Measurements from ENCODE around the gene ADGB.
"Not testable (repeated sequence)": the region's sequence is repeated elsewhere in the genome, so short reads cannot be mapped to it uniquely, and the experiment has no call there.

The ADGB gene

DNA sequence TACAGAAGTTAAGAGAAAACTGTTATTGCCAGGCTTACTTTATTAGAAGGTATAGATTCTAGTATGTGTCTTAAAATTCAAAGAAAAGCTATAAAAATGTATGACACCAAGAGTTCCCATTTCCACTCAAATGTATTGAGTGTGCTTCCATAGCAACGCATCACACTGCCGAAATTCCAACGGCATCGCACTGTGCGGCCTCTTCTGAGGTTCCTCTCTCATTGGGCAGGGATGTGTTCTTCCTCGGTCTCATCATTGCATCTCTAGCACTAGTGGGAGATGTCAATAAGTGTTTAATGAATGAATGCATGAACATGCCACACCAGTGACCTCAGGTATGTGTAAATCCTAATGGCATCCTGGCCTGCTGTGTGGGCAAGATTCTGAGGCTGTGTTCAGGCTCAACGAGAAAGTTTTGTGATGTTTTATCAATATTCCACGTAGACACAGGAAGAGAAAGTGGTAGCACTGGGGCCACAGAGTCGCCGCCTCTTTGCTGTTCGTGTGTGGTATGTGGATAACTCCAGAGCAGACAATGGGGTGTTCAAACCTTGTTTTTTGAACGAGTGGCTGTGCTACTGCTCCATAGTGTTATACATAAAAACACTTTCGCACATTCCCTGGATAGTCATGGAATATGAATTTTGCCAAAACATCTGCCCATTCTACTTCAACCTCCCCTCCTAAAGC is 171.6 kb downstream of the ADGB start:
- peak; percentile 3 to 6 for DNase-seq

GRCh38 chr6:146770965-146771735 is 172.4 kb downstream of the ADGB start:
- DNase-seq = peak; percentile 25 to 32

DNA sequence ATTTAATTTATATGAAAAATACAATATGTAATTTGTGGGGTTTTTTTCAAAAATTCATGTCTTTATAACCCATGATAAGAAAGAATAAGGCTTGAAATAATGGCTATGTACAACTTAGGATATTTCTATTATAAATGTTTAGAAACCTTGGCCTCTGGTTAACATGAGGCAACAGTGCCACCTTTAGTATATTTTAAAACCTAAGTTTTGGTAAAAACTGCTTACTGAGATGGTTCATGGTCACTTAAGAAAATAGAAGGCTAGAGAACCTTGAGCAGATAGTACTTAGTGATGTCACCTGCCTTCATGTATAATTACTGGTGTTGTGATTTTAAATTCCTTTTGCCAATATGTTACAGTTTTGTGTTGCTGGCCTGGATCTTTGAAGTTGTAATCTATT is 176.4 kb downstream of the ADGB start:
- peak in 1 of 2 donors; percentile 2 for DNase-seq

DNA sequence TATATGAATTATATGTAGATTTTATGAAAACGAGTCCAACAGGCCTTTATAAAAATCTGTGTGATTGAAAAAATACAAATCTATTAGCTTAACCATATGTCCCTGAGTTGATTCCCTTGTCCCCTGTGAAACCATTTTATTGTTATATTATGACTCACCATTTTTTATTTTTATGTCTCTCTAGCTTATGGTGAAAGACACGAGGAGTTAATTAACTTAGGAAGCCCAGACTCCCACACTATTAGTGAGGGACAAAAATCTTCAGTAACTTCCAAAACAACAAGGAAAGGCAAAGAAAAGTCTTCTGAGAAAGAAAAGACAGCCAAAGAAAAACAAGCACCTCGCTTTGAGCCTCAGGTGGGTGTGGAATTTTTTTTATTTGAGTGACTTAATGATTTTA is 183.1 kb downstream of the ADGB start:
- no peak for DNase-seq

- peak; percentile 34 to 60 for DNase-seq
These were observed 186.3 kb downstream of the ADGB start for GRCh38 chr6:146785001-146785585.

DNA sequence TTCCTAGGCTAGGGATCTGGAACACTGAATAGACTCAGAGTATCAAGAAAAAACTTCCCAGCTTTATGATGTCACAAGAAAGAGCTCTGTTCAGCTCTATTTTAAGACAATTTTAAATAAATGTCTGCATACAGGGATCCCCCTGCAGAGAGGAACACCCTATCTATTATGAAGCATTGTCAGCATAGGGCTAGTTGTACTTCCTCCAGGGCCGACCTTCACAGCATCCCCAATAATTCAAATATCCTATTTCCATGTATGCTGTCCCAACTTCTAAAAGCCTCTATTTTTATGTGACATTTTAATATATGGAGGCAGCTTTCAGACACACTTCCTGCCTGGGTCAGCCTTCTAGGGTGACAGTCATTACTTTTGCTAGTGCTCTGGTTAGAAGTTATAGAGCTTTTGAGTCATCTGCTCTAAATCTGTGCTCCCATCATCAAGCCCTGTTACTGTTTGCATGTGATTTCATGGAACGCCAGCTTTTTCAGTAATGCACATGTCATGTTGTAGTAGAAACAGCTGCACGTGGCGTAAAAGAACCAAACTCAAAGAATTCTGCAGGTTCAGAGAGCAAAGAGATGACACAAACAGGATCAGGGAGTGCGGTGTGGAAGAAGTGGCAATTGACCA is 189.2 kb downstream of the ADGB start:
- DNase-seq = no peak

- DNase-seq = no peak
These were observed 191.9 kb downstream of the ADGB start for GRCh38 chr6:146790561-146791091.

DNA sequence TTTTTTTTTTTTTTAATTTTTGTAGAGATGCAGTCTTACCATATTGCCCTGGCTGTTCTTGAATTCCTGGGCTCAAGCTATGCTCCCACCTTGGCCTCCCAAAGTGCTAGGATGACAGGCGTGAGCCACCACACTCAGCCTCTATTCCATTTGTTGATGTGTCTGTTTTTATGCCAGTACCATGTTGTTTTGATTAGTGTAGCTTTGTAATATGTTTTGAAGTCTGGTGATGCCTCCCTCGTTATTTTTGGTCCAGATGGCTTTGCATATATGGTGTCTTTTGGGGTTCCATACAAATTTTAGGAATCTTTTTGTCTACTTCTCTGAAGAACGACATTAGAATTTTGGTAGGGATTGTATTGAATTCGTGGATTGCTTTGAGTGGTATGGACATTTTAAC is 193.2 kb downstream of the ADGB start:
- no peak for DNase-seq

- DNase-seq = not testable (repeated sequence)
These were observed 194.4 kb downstream of the ADGB start for GRCh38 chr6:146793218-146793617.

DNA sequence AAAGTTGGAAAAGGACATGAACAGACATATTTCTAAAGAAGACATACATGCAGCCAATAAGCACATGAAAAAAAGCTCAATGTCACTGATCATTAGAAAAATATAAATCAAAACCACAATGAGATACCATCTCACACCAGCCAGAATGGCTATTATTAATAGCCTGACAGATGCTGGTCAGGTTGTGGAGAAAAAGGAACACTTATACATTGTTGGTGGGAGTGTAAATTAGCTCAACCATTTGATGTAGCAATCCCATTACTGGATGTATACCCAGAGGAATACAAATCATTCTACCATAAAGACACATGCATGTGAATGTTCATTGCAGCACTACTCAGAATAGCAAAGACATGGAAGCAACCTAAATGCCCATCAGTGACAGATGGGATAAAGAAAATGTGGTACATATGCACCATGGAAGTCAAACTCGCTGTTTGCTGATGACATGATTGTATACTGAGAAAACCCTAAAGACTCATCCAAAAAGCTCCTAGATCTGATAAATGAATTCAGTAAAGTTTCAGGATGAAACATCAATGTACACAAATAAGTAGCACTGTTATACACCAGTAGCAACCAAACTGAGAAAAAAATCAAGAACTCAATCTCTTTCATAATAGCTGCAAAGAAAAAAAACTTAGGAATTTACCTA is 196.8 kb downstream of the ADGB start:
- no peak for DNase-seq

DNA sequence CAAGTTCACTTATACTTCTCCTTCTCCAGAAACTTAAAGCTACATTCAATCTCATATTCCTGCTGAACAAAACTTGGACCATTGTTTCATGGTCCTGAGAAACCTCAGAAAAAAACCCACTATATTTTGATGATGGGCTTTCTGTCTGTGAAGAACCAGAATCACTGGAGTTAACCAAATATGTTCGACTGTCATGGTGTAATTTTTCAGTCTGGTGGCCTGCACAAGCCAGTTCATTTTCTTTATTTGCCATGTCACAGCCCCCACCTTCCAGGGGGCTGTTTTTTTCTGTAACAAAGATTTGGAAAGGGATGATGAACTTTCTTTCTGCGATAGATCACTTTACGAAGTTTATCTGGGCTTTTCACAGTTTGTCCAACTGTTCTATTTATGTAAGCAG is 204.4 kb downstream of the ADGB start:
- DNase-seq = not testable (repeated sequence)

GRCh38 chr6:146803601-146804000 is 204.8 kb downstream of the ADGB start:
- no peak for DNase-seq

GRCh38 chr6:146805546-146806325 is 207.0 kb downstream of the ADGB start:
- DNase-seq = no peak

GRCh38 chr6:146809014-146809413 is 210.2 kb downstream of the ADGB start:
- not testable (repeated sequence) for DNase-seq

DNA sequence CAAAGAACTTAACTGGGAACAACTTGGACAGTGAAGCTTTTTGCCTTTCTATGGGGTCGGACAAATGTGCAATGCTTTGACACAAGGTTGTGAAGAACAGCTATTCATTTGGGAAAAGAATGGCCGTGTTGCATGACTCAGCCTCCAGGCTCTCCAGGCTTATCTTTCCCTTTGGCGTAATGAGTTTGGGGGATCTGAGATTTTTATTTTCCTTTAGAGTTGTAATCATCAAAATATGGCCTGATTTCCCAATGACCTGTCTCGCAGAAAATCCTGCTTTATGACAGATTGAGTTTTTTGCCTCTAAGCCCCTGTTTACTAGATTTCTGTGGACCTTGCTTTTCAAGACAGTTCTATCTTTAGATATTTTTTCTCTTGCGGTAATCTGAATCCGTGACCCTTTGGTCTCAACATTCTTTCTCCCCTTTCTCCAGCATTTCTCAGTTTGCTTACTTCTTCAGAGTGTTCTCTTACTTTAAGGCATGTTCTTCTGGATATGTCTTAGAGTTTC is 214.1 kb downstream of the ADGB start:
- not testable (repeated sequence) for DNase-seq

DNA sequence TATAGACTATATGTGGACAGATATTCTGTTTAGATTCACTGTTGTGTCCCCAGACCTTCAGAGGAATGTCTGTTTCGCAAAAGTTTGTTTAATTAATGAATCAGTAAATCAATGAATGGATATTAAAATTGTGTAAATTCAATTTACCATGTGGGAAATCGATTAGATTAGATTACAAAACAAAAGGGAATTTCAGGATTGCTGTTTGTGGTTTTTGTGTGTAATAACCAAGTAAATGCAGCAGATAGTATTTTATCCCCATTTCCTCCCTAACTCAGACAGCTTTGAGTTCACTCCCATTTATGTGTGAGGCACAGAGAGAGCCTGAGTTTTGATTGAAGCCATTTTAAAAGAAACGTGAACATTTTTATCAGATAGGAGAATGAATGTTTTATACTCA is 214.8 kb downstream of the ADGB start:
- DNase-seq = no peak

DNA sequence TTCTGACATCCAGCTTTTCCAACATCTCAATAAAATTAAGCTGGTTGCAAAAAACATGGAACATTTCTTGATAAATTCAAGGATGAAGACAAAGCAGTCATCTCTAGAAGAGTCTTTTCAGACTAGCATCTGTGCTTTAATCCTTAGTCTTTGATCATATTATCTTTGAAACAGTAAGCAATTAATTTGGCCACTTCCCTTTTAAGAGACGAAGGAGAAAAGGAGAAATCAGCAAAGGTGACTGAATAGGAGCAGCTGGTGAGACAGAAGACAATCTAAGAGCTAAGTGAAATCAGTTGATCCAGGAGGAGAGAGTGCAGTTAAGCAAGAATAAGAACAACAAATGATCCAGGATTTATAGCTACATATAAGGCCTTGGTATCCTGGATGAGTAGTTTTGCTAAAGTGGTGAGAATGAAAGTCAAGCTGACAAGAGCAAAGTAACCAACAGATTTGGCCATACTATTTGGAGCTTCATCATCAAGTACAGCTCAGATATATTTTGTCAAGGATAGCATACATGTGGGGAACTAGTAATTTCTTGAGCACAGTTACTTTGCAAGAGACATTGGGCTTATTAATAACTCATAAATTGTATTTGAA is 215.5 kb downstream of the ADGB start:
- DNase-seq = no peak

GRCh38 chr6:146815511-146816462 is 217.0 kb downstream of the ADGB start:
- not testable (repeated sequence) for DNase-seq

DNA sequence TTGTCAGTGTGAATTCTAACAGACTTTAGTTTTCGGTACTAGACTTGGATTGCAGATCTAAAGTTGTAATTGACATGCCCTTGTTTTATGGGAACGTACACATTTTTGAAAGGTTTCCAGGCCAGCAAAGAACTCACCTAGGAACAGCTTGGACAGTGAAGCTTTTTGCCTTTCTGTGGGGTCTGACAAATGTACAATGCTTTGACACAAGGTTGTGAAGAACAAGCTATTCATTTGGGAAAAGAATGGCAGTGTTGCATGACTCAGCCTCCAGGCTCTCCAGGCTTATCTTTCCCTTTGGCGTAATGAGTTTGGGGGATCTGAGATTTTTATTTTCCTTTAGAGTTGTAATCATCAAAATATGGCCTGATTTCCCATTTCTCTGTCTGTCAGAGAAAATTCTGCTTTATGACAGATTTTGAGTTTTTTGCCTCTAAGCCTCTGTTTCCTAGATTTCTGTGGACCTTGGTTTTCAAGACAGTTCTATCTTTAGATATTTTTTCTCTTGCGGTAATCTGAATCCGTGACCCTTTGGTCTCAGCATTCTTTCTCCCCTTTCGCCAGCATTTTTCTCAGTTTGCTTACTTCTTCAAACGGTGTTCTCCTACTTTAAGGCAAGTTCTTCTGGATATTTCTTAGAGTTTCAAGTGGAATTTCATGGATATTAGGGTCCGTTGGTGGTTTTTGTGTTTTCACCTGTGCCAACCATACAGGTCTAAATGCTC is 221.0 kb downstream of the ADGB start:
- DNase-seq = no peak

Measured in inflammatory macrophage treated with lipopolysaccharide for 1 hour (primary cell).